ENCODE data around the gene PPP1R13B. TPM values are rescaled to one million over a fixed set of nuclear protein-coding genes. Genes with fewer than 3 reads are reported as not detected.
A peak's percentile ranks its signal among the peaks of the same experiment; 100 is the strongest.

PPP1R13B gene
- total RNA-seq, 6 experiments from 2014 or later, result 5.1 to 6.2 (median 5.5) TPM

DNA sequence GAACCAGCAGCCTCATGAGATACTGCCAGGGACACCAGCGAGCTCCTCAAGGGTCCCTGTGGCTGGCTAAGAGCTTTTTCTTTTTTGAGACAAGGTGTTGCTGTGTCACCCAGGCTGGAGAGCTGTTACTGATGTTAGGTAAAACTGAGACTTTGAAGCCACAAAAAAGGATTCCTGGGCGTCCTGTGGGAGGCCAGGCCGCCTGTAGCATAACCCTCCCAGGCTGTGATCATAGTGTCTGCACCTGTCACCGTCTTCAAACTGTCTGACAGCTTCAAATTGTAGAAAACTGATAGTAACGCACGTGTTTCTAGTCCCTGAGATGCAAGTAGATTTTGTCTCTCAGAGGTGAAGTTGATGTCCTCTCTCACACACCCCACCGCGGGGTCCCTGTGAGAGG lies 127.6 kb downstream of the PPP1R13B start:
- Mint-ChIP-seq H3K27ac (no peak overlapping the region), H3K4me3 (no peak overlapping the region), H3K9me3 (peaks cover 4% of the 10 kb centered on the region; the same call in 1 of the 2 replicates), H3K36me3 (ENCODE audit: low read depth) (peaks cover 13% of the 10 kb centered on the region), H3K4me1 (ENCODE audit: low read depth) (peaks cover 24% of the 10 kb centered on the region), H3K27me3 (ENCODE audit: insufficient read depth) (peaks cover 3% of the 10 kb centered on the region)
- TF ChIP-seq, protein P1, sequence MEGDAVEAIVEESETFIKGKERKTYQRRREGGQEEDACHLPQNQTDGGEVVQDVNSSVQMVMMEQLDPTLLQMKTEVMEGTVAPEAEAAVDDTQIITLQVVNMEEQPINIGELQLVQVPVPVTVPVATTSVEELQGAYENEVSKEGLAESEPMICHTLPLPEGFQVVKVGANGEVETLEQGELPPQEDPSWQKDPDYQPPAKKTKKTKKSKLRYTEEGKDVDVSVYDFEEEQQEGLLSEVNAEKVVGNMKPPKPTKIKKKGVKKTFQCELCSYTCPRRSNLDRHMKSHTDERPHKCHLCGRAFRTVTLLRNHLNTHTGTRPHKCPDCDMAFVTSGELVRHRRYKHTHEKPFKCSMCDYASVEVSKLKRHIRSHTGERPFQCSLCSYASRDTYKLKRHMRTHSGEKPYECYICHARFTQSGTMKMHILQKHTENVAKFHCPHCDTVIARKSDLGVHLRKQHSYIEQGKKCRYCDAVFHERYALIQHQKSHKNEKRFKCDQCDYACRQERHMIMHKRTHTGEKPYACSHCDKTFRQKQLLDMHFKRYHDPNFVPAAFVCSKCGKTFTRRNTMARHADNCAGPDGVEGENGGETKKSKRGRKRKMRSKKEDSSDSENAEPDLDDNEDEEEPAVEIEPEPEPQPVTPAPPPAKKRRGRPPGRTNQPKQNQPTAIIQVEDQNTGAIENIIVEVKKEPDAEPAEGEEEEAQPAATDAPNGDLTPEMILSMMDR (IDR thresholded peaks at IDR 0.05), result no peak
- DNase-seq, result no peak

DNA sequence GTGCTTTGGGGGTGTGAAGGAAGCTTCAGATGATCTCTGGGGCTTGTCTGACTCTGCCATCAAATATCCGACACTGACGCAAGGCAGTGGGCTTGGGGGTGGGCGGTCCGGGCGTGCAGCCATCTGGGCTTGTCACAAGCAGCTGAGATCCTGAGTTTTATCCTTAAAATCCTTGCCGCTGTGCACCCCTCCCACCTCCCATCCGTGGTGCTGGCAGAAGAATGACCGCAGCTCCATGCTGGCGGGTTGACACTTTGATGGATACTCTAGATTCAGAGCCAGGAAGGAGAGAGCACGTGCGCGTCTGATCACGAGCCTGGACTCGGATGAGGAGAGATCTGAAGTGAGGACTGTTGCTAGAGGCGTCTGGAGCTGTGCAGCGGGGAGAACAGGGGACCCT lies 128.8 kb downstream of the PPP1R13B start:
- peaks cover 13% of the 10 kb centered on the region for H3K36me3 Mint-ChIP-seq (ENCODE audit: low read depth)
- TF ChIP-seq, protein P1 (IDR thresholded peaks at IDR 0.05), result no peak
- H3K4me3 Mint-ChIP-seq, result no peak overlapping the region
- DNase-seq, result no peak
- H3K9me3 Mint-ChIP-seq, result peaks cover 4% of the 10 kb centered on the region; the same call in 1 of the 2 replicates
- H3K27ac Mint-ChIP-seq, result no peak overlapping the region
- H3K4me1 Mint-ChIP-seq (ENCODE audit: low read depth), result peaks cover 31% of the 10 kb centered on the region
- H3K27me3 Mint-ChIP-seq (ENCODE audit: insufficient read depth), result peaks cover 11% of the 10 kb centered on the region

DNA sequence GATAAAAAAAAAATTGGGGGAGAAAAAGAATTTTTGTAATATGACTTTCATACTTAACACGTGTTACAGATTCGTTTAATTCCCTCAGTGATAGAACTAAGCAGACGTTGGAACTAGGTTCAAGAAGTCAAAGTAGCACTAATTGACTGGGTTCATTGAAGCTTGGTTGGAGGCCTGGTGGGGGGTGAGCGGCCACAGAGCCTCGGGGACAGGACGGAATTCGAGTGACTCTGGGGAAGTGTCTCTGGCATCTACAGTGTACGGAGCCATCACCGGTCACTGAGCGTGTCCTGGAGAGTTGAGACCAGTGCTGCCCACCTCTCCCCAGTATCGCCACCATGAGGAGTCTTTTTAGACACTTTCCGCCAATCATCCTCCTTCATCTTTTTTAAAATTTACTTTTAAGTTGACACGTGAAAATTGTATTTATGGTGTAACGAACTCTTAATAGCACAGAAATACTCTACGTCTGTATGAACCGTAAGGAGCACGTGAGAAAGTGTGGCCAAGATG lies 130.4 kb downstream of the PPP1R13B start:
- H3K9me3 Mint-ChIP-seq, result peaks cover 4% of the 10 kb centered on the region; the same call in 1 of the 2 replicates
- DNase-seq, result no peak
- peaks cover 38% of the 10 kb centered on the region for H3K4me1 Mint-ChIP-seq (ENCODE audit: low read depth)
- no peak overlapping the region; the same call in 1 of the 2 replicates for H3K27ac Mint-ChIP-seq
- peak overlapping the region; percentile 87 for H3K4me3 Mint-ChIP-seq
- H3K36me3 Mint-ChIP-seq (ENCODE audit: low read depth), result peaks cover 18% of the 10 kb centered on the region
- H3K27me3 Mint-ChIP-seq (ENCODE audit: insufficient read depth), result peaks cover 22% of the 10 kb centered on the region
- TF ChIP-seq, protein P1 (IDR thresholded peaks at IDR 0.05), result 0 out of 2 replicates have a peak, but pooled peaks have one; percentile 11

DNA sequence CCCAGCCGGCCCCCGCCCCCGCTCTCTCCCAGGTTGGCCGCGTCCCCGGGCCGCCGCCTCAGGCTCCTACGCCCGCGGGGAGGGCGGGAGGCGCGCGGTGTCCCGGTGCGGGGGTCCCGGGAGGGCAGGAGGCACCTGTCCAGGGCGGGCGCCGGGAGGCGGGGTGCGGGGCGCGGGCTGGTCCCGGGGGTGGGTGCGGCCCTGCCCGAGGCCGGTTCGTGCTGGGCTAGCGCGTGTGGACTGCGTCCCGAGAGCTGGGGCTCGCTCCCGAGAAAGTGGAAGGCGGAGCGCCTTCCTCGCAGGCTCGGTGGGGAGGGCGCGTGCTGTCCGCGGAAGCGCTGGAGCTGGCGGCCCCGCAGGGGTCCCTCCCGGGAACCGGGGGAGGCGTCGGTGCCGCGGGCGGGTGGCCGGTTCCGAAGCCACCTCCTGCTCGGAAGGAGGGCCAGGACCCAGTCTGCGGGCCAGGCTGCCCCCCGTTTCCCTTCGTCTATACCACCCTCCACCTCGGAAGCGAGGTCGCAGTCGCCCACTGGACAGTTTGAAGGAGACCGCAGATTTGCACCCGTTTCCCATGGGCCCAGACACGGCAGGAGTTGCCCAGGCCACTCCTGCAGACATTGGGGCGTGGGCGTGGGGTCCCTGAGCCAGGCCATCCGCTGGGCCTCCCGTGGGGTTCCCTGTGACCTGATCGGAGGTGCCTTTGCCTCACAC lies 131.1 kb downstream of the PPP1R13B start:
- H3K4me3 Mint-ChIP-seq, result peak overlapping the region; percentile 87
- peaks cover 22% of the 10 kb centered on the region for H3K27me3 Mint-ChIP-seq (ENCODE audit: insufficient read depth)
- TF ChIP-seq, protein P1 (IDR thresholded peaks at IDR 0.05), result no peak
- H3K9me3 Mint-ChIP-seq, result peaks cover 4% of the 10 kb centered on the region; the same call in 1 of the 2 replicates
- DNase-seq, result no peak
- H3K4me1 Mint-ChIP-seq (ENCODE audit: low read depth), result peaks cover 31% of the 10 kb centered on the region
- peak overlapping the region; percentile 48; the same call in 1 of the 2 replicates for H3K27ac Mint-ChIP-seq
- peaks cover 18% of the 10 kb centered on the region for H3K36me3 Mint-ChIP-seq (ENCODE audit: low read depth)

DNA sequence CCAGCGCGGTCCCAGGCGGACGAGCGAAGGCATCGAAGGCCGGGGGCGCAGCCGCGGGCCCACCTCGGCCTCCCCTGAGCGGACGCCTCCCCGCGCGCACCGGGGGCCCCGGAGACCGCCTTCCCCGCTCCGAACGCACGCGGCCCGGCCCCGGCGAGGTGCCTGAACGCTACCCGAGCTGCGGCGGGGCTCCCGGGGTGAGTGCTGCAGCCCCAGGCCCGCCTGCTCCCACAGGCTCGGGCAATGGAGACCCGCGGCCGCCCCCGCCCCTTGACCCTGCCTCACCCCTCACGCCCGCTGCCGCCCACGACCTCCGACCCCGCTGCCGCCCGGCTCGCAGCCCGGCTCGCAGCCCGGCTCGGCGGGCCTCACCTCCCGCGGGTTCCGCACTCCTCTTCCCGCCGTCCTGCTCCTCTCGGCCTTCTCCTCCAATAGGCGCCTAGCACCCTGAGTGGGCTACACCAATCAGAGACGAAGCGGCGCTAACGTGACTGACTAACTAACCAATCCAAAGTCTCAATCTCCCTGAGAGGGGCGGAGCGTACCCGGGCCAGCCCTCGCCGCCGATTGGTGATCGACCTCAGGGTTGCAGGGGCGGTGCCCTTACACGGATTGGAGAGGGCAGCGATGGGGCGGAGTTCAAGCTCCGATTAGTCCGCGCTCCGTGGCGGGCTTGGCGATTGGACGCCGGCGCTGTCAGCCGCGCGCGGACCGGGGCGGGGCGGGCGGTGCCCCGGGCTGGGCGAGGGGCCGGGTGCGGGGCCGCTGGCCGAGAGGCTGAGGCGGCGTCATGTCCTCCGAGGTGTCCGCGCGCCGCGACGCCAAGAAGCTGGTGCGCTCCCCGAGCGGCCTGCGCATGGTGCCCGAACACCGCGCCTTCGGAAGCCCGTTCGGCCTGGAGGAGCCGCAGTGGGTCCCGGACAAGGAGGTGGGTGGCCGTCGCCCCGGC lies 132.0 kb downstream of the PPP1R13B start, which contains the start of the genes XRCC3 and ZFYVE21:
XRCC3 (minus strand) TSS at position 400 of the 949 bp plus-strand sequence. CDS start 4,364 bp downstream, outside the sequence.
ZFYVE21 (plus strand) TSS at position 759 of the 949 bp plus-strand sequence; CDS start at position 791, 32 bp downstream.
- TF ChIP-seq, protein P1 (IDR thresholded peaks at IDR 0.05), result no peak
- H3K36me3 Mint-ChIP-seq (ENCODE audit: low read depth), result peaks cover 18% of the 10 kb centered on the region
- H3K9me3 Mint-ChIP-seq, result peaks cover 4% of the 10 kb centered on the region; the same call in 1 of the 2 replicates
- peak; percentile 99 for DNase-seq
- peak within 1 kb of the TSS; percentile 78 for H3K27ac Mint-ChIP-seq
- H3K4me1 Mint-ChIP-seq (ENCODE audit: low read depth), result peaks cover 30% of the 10 kb centered on the region
- H3K27me3 Mint-ChIP-seq (ENCODE audit: insufficient read depth), result peaks cover 22% of the 10 kb centered on the region
- peak within 1 kb of the TSS; percentile 87 for H3K4me3 Mint-ChIP-seq
